ENCODE measurements around the gene CCDC192.
"Not testable (repeated sequence)": the region's sequence is repeated elsewhere in the genome, so short reads cannot be mapped to it uniquely, and the experiment has no call there.

Gene CCDC192

DNA sequence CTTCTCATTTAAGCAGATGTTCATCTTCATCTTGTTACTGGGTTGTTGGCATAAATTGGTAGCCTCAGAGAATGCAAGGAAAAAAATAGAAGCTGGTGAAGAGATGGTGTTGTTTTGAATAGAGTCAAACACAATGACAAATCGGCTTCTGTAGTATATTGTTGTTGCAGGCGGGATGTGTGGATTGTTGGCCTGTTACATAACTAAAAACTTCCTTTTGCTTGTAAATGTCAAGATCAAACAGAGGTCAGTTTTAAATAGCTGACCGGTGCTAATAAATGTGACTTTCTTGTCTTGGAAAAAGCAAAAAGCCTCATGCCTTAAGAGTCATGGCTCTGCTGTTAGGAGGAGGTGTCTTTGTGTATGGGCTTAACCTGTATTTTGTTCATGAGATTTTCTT is 59.2 kb downstream of the CCDC192 start:
- no peak for DNase-seq (ENCODE audit: low read depth)

DNA sequence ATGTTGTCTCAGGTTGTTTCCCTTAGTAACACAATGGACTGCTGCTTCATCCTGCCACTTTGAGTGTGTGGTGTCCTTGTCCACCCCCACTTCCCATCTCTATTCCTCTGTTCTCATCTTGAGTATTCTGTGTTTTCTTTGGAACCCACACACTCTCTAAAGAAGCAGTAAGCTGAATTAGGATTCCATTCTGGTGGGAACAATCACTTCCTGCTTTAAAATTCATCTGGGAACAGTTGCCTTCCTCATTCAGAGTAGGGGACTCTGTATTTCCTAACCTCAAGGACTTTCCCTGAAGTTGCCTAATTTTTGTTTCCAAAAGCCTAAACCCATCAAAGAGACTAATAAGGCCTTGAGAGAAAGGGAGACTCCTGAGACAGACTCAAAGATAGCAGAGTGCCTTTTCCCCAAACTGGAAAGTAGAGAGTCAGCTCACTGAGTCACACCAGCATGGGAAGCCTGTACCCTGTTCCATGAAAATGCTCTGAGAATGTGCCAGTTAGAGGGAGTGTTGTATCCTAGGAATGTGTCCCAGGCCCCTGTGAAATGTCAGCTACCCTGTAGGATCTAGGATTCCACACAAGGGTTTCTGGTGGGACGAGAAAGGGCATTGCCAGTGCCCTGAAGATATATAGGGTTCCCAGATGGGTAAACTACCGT is 63.6 kb downstream of the CCDC192 start:
- no peak for DNase-seq (ENCODE audit: low read depth)

DNA sequence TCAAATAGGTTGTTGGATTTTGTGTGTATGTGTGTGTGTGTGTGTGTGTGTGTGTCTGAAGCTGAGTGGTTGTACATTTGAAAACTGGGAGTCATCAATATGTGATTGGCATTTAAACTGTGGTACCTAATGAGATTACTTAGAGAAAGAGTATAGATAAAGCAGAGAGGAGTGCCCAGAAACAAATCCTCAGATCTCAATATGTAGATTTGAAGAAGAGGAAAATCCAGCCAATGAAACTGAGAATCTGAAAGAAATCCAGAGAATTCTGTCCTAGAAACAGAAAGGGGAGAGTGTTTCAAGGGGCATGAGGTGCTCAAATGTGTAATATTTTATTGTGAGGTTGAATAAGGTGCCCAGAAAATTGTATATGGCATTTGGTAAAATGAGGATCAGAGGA is 66.2 kb downstream of the CCDC192 start:
- no peak for DNase-seq (ENCODE audit: low read depth)

DNA sequence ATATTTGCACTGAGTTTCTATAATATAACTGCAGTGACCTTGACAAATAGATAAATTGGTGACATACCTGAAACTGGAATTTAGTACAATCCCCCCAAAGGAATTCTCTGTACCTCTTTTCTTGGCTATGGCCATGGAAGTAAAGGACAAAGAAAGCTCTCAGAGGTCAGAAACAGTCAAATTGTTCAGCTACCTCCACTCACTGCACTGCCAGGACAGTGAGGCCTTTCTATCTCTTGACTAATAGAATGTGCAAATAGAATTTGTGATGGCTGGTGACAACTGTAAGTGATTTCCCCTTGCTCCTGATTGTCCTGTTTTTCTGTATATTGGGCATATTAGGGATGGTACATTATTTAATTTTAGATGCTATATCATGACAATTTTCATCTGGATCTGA is 67.1 kb downstream of the CCDC192 start:
- DNase-seq (ENCODE audit: low read depth): no peak

DNA sequence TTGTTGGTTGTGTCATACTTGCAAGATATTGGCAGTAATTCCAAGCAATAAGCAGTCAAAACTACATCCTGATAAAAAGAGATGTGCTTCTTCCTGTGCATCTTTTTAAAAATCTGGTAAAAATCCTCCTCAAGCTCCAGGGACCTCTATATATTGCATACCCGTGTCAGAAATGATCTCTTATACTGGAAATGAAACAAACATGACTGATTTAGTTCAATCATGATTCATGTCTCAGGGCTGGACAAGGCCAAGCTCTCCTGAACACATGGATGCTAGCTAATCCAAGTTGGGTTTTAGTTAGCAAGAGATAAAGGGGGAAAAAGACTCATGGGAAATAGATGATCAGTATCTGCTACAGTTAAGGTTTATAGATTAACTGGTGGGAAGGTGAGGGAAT is 69.3 kb downstream of the CCDC192 start:
- DNase-seq (ENCODE audit: low read depth): no peak

DNA sequence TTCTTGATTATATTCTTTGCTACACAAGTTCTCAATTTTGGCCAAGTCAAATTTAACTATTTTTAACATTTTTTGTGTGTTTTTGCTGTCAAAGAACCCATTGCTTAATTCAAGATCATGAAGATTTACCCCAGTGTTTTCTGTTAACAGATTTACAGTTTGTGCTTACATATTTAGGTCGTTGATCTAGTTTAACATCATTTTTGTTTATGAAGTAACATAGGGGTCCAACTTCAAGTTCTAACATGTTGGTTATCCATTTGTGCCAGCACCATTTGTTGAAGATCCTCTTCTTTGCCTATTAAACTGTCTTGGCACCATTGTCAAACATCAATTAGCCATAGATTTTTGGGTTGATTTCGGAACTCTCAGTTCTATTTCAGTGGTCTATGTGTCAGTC is 71.0 kb downstream of the CCDC192 start:
- no peak for DNase-seq (ENCODE audit: low read depth)

DNA sequence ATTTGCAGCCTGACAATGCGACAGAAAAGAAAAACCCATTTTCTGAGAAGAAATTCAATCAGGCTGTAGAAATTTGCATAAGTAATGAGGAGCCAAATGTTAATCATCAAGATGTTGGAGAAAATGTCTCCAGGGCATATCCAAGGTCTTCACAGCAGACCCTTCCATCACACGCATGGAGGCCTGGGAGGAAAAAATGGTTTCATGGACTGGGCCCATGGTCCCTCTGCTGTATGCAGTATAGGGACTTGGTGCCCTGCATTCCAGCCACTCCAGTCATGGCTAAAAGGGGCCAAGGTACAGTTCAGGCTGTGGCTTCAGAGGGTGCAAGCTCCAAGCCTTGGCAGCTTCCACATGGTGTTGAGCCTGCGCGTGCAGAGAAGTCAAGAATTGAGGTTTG is 73.3 kb downstream of the CCDC192 start:
- no peak for DNase-seq (ENCODE audit: low read depth)

DNA sequence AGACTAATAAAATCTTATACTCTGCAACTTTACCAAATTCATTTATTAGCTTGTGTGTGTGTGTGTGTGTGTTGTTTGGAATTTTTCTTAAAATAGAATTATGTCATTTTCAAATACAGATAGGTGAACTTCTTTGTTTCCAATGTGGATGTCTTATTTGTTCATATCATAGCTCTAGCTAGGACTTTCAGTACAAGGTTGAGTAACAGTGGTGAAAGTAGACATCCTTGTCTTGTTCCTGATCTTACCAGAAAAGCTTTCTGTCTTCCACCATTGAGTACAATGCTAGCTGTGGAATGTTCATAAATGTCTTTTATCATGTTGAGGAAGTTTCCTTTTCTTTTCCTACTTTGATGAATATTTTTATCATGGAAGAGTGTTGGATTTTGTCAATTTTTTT is 74.8 kb downstream of the CCDC192 start:
- no peak for DNase-seq (ENCODE audit: low read depth)

DNA sequence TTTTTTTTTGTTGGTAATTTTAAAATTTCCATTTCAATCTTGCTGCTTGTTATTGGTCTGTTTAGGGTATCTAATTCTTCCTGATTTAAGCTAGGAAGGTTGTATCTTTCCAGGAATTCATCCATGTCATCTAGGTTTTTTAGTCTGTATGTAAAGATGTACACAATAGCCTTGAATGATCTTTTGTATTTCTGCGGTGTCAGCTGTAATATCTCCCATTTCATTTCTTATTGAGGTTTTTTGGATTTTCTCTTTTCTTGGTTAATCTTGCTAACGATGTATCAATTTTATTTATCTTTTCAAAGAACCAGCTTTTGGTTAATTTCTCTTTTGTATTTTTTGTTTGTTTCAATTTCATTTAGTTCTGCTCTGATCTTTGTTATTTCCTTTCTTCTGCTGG is 79.3 kb downstream of the CCDC192 start:
- not testable (repeated sequence) for DNase-seq (ENCODE audit: low read depth)

DNA sequence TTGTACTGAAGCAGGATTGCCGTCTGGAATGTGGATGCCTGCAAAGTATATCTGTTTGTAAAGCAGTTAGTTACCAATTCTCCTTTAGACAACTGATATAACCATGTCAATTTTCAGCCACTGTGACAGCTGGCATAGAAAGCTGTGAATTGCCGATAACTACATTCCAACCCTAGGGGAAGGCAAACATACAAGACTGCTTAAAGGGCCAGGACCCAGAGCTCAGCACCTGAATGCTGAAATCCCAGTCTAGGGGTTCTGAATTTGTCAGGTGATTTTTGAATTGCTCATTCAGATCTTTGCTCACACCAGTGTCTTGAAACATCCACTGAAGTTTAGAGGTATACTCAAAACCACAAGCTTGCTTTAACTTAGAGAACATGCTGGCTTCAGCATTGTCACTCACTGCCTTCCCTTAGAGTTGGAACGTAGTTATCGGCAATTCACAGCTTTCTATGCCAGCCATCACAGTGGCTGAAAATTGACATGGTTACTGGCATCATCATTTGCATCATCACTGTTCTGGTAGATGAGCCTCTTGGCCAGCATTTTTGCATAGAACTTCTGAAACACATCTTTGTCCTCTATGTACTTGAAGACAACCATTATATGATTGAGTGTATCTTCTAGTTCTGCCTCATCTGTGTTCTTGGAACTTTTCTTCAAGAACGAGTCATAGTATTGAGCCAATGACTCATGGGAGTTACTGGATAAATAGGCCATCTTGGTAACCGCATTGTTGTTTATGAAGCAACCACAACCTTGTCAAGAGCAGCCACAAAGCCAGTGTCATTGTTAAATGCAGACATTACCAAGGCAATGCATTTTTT is 82.1 kb downstream of the CCDC192 start:
- no peak for DNase-seq (ENCODE audit: low read depth)

DNA sequence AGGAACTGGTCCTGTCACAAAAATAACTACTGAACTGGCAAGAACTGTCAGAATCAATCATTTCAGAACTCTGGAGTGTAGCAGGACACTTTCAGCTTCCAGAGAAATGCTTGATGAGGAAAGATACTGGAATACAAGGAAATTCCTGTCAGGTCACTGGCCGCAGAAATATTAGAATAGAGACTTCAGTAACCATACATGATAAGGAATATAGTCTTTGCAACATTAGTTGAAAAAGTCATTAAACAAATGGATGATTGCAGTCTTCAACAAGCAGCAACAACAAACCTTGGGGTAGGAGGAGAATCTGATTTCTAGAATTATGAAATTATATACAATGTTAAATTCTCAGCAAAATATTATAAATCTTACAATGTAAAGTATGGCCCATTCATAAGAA is 88.2 kb downstream of the CCDC192 start:
- no peak for DNase-seq (ENCODE audit: low read depth)

DNA sequence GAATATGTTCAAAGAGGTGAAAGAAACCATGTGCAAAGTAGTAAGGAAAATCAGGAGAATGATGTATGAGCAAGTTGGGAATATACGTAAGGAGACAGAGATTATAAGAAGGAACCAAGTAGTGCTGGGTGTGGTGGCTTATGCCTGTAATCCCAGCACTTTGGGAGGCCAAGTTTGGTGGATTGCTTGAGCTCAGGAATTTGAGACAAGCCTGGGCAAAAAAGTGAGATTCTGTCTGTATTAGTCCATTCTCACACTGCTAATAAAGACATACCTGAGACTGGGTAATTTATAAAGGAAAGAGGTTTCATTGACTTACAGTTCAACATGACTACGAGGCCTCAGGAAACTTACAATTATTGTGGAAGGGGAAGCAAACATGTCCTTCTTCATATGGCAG is 88.7 kb downstream of the CCDC192 start:
- DNase-seq (ENCODE audit: low read depth): not testable (repeated sequence)

DNA sequence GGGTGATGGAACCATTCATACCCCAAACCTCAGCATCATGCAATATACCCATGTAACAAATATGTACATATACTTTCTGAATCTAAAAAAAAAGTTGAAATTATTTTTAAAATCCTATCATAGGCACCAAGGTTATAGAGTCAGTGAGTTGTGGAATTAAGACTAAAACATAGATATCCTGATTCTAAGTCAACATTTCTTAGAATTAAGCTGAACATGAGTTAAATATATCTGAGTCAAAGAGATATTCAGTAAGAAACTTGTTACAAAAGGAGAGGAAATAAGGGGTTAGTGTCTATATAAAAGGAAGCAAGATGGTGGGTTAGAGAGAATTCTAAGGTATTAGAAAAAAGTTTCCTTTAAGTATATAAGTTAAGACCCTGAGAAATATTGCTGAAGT is 89.9 kb downstream of the CCDC192 start:
- no peak for DNase-seq (ENCODE audit: low read depth)

DNA sequence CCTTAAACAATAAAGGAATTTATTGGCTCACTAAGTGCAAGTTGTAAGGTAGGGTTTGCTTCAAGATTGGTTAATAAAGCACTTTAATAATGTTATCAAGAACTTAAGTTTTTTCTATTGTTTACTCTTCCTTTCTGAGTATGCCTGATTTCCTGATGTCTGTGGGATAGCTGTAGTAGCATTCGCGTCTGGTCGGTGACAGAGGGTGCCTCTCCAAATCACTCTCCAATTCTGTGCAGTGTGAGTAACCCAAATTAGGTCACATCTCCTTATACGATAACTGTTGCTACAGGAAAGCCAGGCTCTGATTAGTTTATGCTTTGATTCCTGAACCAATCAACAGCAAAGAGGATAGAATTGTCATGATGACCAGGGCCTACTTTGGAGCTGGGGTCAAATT is 90.7 kb downstream of the CCDC192 start:
- no peak for DNase-seq (ENCODE audit: low read depth)

DNA sequence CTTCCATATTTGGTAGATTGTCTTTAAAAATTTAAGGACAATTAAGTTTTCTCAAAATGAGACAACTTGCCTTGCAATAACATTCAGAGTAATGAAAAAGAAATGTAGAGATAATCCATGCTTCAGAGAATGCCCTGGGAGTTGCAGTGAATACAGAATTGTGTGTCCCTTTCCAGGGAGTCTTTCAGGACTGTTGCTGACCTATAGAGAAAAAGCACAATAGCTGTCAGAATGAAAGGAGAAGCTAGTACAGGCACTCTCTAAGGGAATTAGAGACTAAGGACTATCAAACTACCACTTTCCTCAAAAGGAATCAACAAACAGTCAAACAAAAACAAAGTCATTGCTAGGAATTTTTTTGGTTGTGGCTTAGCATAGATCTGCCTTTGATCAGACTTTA is 93.0 kb downstream of the CCDC192 start:
- DNase-seq (ENCODE audit: low read depth): no peak

DNA sequence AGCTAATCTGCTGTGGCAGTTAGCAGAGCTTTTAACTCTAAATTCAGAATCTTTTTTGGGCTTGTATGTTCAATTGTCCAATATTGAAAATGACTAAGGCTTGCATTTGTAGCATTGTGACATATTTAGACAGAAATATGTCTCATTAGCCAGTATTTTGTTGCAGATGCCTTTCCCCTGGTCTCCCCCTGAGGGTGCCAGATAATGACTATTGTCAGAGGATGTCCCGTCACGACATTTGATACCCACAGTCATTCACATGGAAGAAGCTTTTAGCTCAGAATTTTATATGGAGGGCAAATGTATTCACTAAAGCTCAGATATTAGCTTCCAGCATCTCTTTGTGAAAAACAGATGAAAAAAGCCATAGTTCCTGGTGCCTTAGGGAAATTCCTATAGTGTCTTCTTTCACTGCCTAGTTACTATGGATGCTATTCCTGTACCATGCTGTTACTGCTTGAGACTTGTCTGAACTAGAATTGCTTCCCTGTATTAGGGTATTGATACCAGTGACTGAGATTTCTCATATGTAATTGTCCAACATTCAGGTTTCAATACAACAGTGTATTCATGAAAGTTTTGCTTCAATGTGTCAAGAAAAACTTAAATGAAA is 96.2 kb downstream of the CCDC192 start:
- no peak for DNase-seq (ENCODE audit: low read depth)

DNA sequence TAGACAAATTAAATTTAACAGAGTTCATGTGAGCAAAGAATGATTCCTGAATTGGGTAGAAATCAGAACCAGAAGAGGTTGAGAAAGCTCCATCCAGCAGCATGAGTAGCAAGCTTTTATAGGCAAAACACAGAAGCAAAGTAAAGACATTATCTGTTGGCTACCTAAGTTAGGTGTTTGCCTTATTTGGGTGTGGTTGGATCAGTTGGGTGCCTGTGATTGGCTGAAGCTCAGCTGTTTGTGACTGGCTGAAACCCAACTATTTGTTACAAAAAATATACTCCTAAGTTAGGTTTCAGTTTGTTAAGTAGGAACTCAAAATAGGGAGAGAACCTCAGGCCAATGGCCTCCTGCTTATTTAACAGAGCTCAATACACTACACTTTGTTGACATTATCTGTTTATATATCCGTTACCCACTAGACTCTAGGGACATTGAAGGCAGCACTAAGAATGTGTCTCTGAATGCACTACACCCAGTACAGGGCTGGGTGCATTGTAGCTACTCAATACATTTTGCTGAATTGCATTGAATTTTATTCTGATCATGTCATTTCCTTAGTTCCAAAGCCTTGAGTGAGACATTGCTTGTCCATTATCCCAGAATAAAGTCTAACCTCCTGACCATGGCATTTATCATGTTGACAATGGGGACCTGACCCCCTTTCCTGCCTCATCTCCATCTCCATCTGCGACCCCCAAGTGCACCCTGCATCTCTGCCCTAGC is 98.7 kb downstream of the CCDC192 start:
- DNase-seq (ENCODE audit: low read depth): no peak

DNA sequence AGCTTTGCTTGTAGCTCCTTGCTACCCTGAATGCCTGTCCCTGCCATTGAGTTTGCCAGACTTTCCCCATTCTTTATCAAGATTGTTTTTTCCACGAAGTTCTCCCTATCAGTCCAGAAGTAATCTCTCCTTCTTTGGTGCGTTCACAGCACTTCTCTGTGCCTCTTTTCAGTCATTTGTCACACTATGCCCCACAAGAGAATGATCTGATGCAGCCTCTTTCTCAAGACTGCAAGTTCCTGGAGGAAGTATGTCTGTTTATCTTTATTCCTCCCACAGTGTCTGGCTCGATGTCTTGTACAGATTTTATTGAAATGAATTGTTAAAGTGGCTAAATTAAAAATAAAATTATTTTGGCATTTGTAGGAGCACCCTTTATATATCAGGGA is 99.3 kb downstream of the CCDC192 start:
- DNase-seq (ENCODE audit: low read depth): no peak

DNA sequence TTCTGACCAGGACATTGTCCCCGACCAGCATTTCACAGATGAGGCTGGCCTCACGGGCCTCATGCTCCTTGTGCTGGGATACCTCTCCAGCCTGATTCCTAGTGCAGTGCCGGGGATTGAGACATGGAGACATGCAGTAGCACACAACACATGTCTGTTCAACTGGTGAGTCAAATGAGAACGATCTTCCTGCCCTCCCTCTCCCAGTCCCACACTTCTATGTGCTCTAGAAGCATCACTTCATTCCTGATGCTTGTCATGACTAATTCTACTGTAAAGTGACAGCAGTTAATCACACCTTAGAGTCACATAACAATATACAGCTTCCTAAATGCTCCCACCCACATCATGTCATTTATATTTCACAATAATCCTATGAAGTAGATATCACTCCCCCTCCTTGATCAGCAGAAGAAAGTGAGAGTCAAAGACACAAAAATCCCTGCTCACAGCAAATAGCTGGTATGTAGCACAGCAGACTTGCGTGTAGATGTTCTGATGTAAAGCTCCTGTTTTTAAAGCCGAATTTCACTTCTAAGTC is 101.8 kb downstream of the CCDC192 start:
- DNase-seq (ENCODE audit: low read depth): no peak

DNA sequence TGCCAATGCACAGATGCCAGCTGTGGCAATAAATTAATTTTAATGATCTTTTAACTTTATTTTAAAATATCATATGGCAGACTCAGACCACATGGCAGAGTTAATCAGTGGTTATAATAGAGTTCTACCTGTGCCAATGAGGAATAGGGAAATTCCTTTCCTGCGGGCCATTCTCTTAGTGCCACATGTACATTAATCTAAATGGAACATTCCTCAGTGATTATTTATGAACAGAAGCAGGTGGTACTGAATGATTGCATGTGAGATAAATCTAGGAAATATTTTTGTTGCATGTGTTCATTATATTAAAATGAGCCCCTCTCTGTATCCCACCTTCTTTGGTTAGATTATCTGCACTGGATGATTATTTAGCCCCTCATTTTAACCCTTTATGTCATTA is 102.3 kb downstream of the CCDC192 start:
- no peak for DNase-seq (ENCODE audit: low read depth)

DNA sequence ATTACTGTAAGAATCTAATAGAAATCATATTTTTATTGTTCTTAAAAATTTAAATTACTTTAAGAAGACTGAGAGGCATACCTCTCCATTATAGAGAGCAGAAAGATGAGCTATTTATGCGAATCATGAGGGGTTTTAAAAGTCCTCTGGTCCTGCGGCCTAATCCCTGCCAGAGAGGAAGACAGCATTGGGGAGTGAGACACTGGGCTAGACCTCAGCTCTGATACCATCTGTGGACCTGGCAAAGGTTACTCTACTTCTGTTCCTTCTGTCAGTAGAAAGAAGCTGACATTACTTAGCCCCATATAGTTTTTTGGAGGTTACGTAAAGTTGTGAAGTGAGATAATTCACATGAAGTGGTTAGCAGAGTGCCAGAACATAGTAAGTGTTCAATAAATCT is 103.6 kb downstream of the CCDC192 start:
- DNase-seq (ENCODE audit: low read depth): no peak

DNA sequence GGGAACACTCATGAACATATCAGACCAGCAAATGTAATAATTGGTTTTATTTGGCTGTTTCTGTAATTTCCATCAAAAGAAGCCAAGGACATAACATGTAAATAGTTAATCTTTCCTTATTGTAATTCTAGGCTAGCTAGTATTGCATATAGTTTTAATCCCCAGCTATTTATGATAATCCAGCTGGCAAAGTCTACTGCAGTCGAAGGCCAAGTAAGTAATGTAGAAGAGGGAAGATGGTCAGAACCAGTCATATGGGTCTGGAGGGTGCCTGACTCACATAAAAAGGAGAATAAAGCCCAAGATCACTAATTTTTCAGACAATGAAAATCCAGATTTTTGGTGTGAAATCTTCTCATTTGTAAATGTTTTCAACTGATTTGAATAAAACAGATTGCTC is 106.3 kb downstream of the CCDC192 start:
- no peak for DNase-seq (ENCODE audit: low read depth)

DNA sequence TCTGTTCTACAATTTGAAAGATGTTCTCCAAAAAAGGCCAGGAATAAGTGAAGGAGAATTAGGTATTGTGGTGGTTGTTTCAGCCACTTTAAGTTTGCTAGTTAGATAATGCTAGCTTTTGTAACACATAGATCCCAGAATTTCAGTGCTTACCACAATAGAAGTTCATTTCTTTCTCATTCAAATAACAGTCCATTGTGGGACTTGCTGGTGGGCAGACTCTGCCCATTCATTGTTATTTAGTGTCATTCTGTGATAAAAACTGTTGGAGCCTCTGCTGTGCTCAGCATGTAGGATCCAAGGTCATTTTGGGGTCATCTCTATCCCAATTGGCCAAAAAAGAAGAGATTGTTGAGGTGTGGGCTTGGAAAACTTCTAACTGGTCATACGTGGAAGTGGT is 106.8 kb downstream of the CCDC192 start:
- no peak for DNase-seq (ENCODE audit: low read depth)

Data from stimulated activated CD4-positive, alpha-beta T cell treated with anti-CD3 and anti-CD28 coated beads, Interleukin-2, amount 100 ng/mL, for 4 hours (primary cell).